ENCODE measurements around the gene CDC42EP5. TPM values are rescaled to one million over a fixed set of nuclear protein-coding genes. Genes with fewer than 3 reads are reported as not detected.
A peak's percentile ranks its signal among the peaks of the same experiment; 100 is the strongest.
"Not testable (repeated sequence)": the region's sequence is repeated elsewhere in the genome, so short reads cannot be mapped to it uniquely, and the experiment has no call there.

Gene CDC42EP5
- total RNA-seq, 1 donor from 2014 or later = 153 TPM

GRCh38 chr19:54473892-54474372 lies 836 bp upstream of the CDC42EP5 start:
- H3K4me3 ChIP-seq = peak overlapping the region in 1 of 2 donors; percentile 68
- H3K27ac ChIP-seq = peak overlapping the region; percentile 79 to 81
- TF ChIP-seq, protein P1, sequence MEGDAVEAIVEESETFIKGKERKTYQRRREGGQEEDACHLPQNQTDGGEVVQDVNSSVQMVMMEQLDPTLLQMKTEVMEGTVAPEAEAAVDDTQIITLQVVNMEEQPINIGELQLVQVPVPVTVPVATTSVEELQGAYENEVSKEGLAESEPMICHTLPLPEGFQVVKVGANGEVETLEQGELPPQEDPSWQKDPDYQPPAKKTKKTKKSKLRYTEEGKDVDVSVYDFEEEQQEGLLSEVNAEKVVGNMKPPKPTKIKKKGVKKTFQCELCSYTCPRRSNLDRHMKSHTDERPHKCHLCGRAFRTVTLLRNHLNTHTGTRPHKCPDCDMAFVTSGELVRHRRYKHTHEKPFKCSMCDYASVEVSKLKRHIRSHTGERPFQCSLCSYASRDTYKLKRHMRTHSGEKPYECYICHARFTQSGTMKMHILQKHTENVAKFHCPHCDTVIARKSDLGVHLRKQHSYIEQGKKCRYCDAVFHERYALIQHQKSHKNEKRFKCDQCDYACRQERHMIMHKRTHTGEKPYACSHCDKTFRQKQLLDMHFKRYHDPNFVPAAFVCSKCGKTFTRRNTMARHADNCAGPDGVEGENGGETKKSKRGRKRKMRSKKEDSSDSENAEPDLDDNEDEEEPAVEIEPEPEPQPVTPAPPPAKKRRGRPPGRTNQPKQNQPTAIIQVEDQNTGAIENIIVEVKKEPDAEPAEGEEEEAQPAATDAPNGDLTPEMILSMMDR (IDR thresholded peaks at IDR 0.05) = no peak
- H3K9me3 ChIP-seq = no peaks in the 10 kb centered on the region
- no peak for DNase-seq (ENCODE audit: low spot score in 2 of 2)
- no peaks in the 10 kb centered on the region for H3K27me3 ChIP-seq
- intact Hi-C loops (cut with DNase I) = loop anchor here (10.0 kb wide), 1 partner anchor 641 kb away; the partner anchor contains the start of gene PPP1R12C
- peaks cover 0 to 21% of the 10 kb centered on the region in 2 donors for H3K4me1 ChIP-seq
- peaks cover 0 to 3% of the 10 kb centered on the region in 2 donors for H3K36me3 ChIP-seq

DNA sequence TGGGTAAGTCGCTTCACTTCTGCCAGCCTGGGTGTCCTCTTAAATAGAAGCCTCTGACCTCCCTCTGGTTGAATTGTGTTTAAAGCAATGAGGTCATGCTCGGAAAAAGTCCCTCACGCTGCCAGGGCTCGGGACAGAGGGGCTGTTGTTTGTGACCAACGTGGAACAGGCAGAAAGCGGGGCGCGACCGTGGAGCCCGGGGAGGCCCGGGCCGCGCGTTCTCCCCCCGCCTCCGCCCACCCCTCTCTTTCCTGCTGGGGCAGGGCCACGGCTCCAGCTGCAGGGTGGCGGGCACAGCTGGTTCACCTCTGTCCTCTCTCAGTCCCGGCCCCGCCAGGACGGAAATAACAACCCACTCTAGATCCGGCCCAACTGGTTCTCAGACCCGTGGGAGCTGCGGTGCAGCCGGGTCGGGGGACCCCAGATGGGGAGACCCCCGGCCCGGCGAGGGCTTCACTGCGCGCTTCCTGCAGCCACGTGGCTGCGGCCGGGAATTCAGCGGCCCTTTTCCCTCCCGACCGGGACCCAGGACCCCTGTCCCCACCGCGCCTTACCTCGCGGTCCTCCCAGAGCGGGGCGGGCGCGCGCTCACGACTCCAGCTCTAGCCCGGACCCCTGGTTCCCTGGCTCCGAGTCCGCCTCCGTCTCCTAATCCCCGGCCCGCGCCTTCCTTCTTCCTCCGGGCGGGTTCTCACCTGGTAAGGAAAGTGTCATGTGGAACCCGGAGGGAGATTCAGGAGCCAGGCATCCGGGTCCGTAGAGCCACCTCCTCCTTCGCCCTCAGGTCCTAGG lies 1.9 kb downstream of the CDC42EP5 start:
- Histone ChIP-seq H3K9me3 (no peaks in the 10 kb centered on the region), H3K36me3 (peaks cover 0 to 3% of the 10 kb centered on the region in 2 donors), H3K27ac (peak overlapping the region; percentile 81), H3K4me1 (peaks cover 0 to 21% of the 10 kb centered on the region in 2 donors), H3K4me3 (peak overlapping the region; percentile 54 to 71), H3K27me3 (no peaks in the 10 kb centered on the region)
- DNase-seq (ENCODE audit: low spot score in 2 of 2) = peak in 1 of 2 donors; percentile 72
- intact Hi-C loops (cut with DNase I) = loop anchor here (10.0 kb wide), 1 partner anchor 644 kb away; the partner anchor contains the start of gene PPP1R12C
- TF ChIP-seq, protein P1 (IDR thresholded peaks at IDR 0.05) = no peak

GRCh38 chr19:54470276-54470887 lies 2.7 kb downstream of the CDC42EP5 start:
- Histone ChIP-seq H3K36me3 (peaks cover 0 to 3% of the 10 kb centered on the region in 2 donors), H3K4me1 (peaks cover 0 to 21% of the 10 kb centered on the region in 2 donors), H3K27me3 (no peaks in the 10 kb centered on the region), H3K27ac (peak overlapping the region; percentile 81), H3K9me3 (no peaks in the 10 kb centered on the region), H3K4me3 (peak overlapping the region; percentile 54 to 71)
- intact Hi-C loops (cut with DNase I) = loop anchor here (10.0 kb wide), 1 partner anchor 644 kb away; the partner anchor contains the start of gene PPP1R12C
- TF ChIP-seq, protein P1 (IDR thresholded peaks at IDR 0.05) = no peak
- DNase-seq (ENCODE audit: low spot score in 2 of 2) = peak in 1 of 2 donors; percentile 59

DNA sequence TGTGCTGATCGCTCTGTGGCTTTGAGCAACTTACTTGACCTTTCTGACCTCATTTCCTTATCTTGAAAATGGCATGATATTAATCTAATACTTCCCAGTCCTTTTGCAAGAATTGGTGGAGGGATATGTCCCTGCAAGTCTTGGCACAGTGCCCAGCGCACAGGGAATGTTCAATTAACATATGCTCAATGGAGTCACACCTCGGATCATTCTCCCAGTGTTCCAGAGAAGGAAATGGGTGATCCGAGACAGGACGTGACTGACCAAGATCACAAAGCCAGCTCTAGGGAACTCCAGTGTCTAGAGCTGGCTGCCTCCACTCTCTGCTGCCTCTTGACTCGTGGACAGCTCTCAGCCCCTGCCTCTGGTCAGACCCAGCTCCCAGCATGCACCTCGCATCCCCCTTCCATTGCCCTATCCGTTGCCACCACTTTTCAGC lies 3.6 kb downstream of the CDC42EP5 start:
- Histone ChIP-seq H3K27me3 (no peaks in the 10 kb centered on the region), H3K9me3 (no peaks in the 10 kb centered on the region), H3K27ac (no peak overlapping the region), H3K4me1 (peaks cover 0 to 21% of the 10 kb centered on the region in 2 donors), H3K36me3 (peaks cover 0 to 3% of the 10 kb centered on the region in 2 donors), H3K4me3 (no peak overlapping the region)
- intact Hi-C loops (cut with DNase I) = loop anchor here (10.0 kb wide), 3 partner anchors 365 to 1005 kb away; partner anchors contain the start of genes NDUFA3, OSCAR, PPP6R1 and ZNF628
- TF ChIP-seq, protein P1 (IDR thresholded peaks at IDR 0.05) = no peak
- DNase-seq (ENCODE audit: low spot score in 2 of 2) = peak in 1 of 2 donors; percentile 68

- Histone ChIP-seq H3K27ac (peak overlapping the region in 1 of 2 donors; percentile 97), H3K4me1 (peaks cover 14 to 34% of the 10 kb centered on the region in 2 donors)
- not testable (repeated sequence) for DNase-seq (ENCODE audit: low spot score in 2 of 2); H3K9me3 ChIP-seq; H3K36me3 ChIP-seq; H3K4me3 ChIP-seq; H3K27me3 ChIP-seq
- intact Hi-C loops (cut with DNase I) = loop anchor here (10.0 kb wide), 3 partner anchors 361 to 1009 kb away; partner anchors contain the start of genes NDUFA3, OSCAR, PPP6R1 and ZNF628
Measured at GRCh38 chr19:54466110-54466480, 7.0 kb downstream of the CDC42EP5 start.

Measured in ascending aorta (tissue), 2 donors.